Glomerular visceral epithelial cell (primary cell): ENCODE measurements around the gene VAMP8.
"Not testable (repeated sequence)": the region's sequence is repeated elsewhere in the genome, so short reads cannot be mapped to it uniquely, and the experiment has no call there.

Experiments
- DNase-seq: peaks from one replicate; pipeline ENCODE4 v3.0.0-alpha.2; 2016; ENCODE audit errors: extremely low spot score

The VAMP8 gene

GRCh38 chr2:85598594-85599340 lies 21.4 kb downstream of the VAMP8 start:
- no peak for DNase-seq

GRCh38 chr2:85599468-85600234 lies 22.3 kb downstream of the VAMP8 start:
- no peak for DNase-seq

- no peak for DNase-seq
Measured at GRCh38 chr2:85600235-85600575, 22.8 kb downstream of the VAMP8 start.

- no peak for DNase-seq
Measured at GRCh38 chr2:85600951-85601770, 23.8 kb downstream of the VAMP8 start.

- peak; percentile 43 for DNase-seq
Measured at GRCh38 chr2:85601771-85602475, 24.5 kb downstream of the VAMP8 start.

GRCh38 chr2:85602476-85603234 lies 25.3 kb downstream of the VAMP8 start, which contains the start of gene TMEM150A:
TMEM150A (minus strand) TSS chr2:85602698; CDS start chr2:85601948, 750 bp downstream.
- DNase-seq, result peak; percentile 85

- DNase-seq, result not testable (repeated sequence)
Measured at GRCh38 chr2:85604133-85604444, 26.7 kb downstream of the VAMP8 start.

- no peak for DNase-seq
Measured at GRCh38 chr2:85604568-85605339, 27.4 kb downstream of the VAMP8 start.

- peak; percentile 57 for DNase-seq
Measured at GRCh38 chr2:85605406-85606115, 28.2 kb downstream of the VAMP8 start.

GRCh38 chr2:85606116-85606455 lies 28.7 kb downstream of the VAMP8 start:
- DNase-seq, result no peak

- DNase-seq, result no peak
Measured at GRCh38 chr2:85607268-85608215, 30.2 kb downstream of the VAMP8 start.

- DNase-seq, result no peak
Measured at GRCh38 chr2:85611217-85611704, 33.9 kb downstream of the VAMP8 start.

- peak; percentile 81 for DNase-seq
Measured at GRCh38 chr2:85611705-85612587, 34.6 kb downstream of the VAMP8 start, which contains the start of gene C2orf68. C2orf68 (minus strand) TSS chr2:85612066; CDS start chr2:85611984, 82 bp downstream.

GRCh38 chr2:85613717-85614515 lies 36.5 kb downstream of the VAMP8 start:
- DNase-seq, result no peak

GRCh38 chr2:85614757-85615156 lies 37.4 kb downstream of the VAMP8 start:
- not testable (repeated sequence) for DNase-seq

- DNase-seq, result no peak
Measured at GRCh38 chr2:85615413-85615728, 38.0 kb downstream of the VAMP8 start.

- DNase-seq, result not testable (repeated sequence)
Measured at GRCh38 chr2:85617723-85618122, 40.3 kb downstream of the VAMP8 start.
